H1 (cell line): ENCODE data around the gene CUEDC2. TPM values are rescaled to one million over a fixed set of nuclear protein-coding genes. Genes with fewer than 3 reads are reported as not detected.

Experiments
- CTCF ChIA-PET: fragments of 300-600 bp; sonication (Branson Sonifier 250); formaldehyde crosslinking; loops from one replicate; lab custom pipeline; 2021; ENCODE audit not compliant: partially characterized antibody; lab: Charles Lee
- POLR2A ChIA-PET: fragments of 300-600 bp; sonication (Branson Sonifier 250); formaldehyde crosslinking; loops from one replicate; lab custom pipeline; 2021; ENCODE audit warnings: inconsistent platforms; ENCODE audit not compliant: partially characterized antibody; lab: Charles Lee
- DNase-seq, 2 experiments: peaks; one replicate each; pipeline versions ENCODE4 v3.0.0 to v3.0.0-alpha.2; 2010 to 2022; ENCODE audit warnings: low spot score in 2 of 2, low read depth in 1 of 2, mixed read lengths in 1 of 2
- FAIRE-seq: peaks from 2 replicates; lab custom pipeline; 2011; peaks lifted over from hg19 to GRCh38; lab: Jason Lieb, UNC
- H2AFZ ChIP-seq: 2 replicates; pipeline ENCODE4 v1.8.1; 2012; ENCODE audit warnings: low read length, inconsistent platforms
- H2AK5ac ChIP-seq: 2 replicates; pipeline ENCODE4 v1.6.1; 2013; ENCODE audit warnings: low read depth, low read length
- H2BK120ac ChIP-seq: replicated peaks from 2 replicates; pipeline ENCODE3; 2013; ENCODE audit warnings: low read depth, low read length, inconsistent platforms
- H2BK12ac ChIP-seq: 2 replicates; pipeline ENCODE4 v1.6.1; 2013; ENCODE audit warnings: low read depth, low read length
- H2BK15ac ChIP-seq: 2 replicates; pipeline ENCODE4 v1.6.1; 2013; ENCODE audit warnings: low read length
- H2BK20ac ChIP-seq: 2 replicates; pipeline ENCODE4 v1.6.1; 2013; ENCODE audit warnings: low read length
- H2BK5ac ChIP-seq: 2 replicates; pipeline ENCODE4 v1.6.1; 2013; ENCODE audit warnings: low read depth, low read length
- H3K14ac ChIP-seq: 2 replicates; pipeline ENCODE4 v1.6.1; 2013; ENCODE audit warnings: inconsistent platforms; ENCODE audit not compliant: insufficient read length
- H3K18ac ChIP-seq: 2 replicates; pipeline ENCODE4 v1.6.1; 2013; ENCODE audit warnings: low read length; ENCODE audit errors: extremely low read depth
- H3K23ac ChIP-seq: 2 replicates; pipeline ENCODE4 v1.6.1; 2013; ENCODE audit warnings: inconsistent platforms; ENCODE audit not compliant: insufficient read length
- H3K23me2 ChIP-seq: 2 replicates; pipeline ENCODE4 v1.6.1; 2013; ENCODE audit warnings: low read depth, low read length
- H3K27ac ChIP-seq: 2 replicates; pipeline ENCODE4 v1.6.1; 2011; ENCODE audit warnings: low read depth, low read length, inconsistent platforms
- H3K27me3 ChIP-seq, 4 experiments: replicated peaks in 1 of 4; 1 replicate in 1 of 4; 2 replicates in 3 of 4; pipeline versions ENCODE4 v1.6.1 to v1.8.1; 2011 to 2013; ENCODE audit warnings: low read length in 3 of 4, mild to moderate bottlenecking in 3 of 4, inconsistent platforms in 2 of 4, mixed read lengths in 2 of 4, moderate library complexity in 1 of 4; ENCODE audit not compliant: control insufficient read depth in 3 of 4, insufficient read depth in 3 of 4; ENCODE audit errors: extremely low read depth in 1 of 4
- H3K36me3 ChIP-seq, 4 experiments: 2 replicates each; pipeline versions ENCODE4 v1.6.1 to v1.8.1; 2011 to 2013; ENCODE audit warnings: mild to moderate bottlenecking in 4 of 4, low read length in 3 of 4, moderate library complexity in 2 of 4, control low read depth in 1 of 4, inconsistent platforms in 1 of 4; ENCODE audit not compliant: insufficient read depth in 4 of 4, control insufficient read depth in 2 of 4
- H3K4ac ChIP-seq: replicated peaks from 2 replicates; pipeline ENCODE3; 2013; ENCODE audit warnings: low read length, low read depth, mixed read lengths, inconsistent platforms; ENCODE audit not compliant: insufficient read length
- H3K4me1 ChIP-seq, 4 experiments: replicated peaks in 1 of 4; 1 replicate in 1 of 4; 2 replicates in 3 of 4; pipeline versions ENCODE4 v1.6.1 to v1.8.1; 2011 to 2013; ENCODE audit warnings: low read length in 3 of 4, inconsistent platforms in 2 of 4, mixed read lengths in 1 of 4; ENCODE audit not compliant: insufficient read depth in 4 of 4, control insufficient read depth in 3 of 4
- H3K4me2 ChIP-seq, 2 experiments: 2 replicates each; pipeline versions ENCODE4 v1.6.1 to v1.8.1; 2011 to 2013; ENCODE audit warnings: low read depth in 2 of 2, low read length in 2 of 2, control low read depth in 1 of 2, inconsistent platforms in 1 of 2, mild to moderate bottlenecking in 1 of 2; ENCODE audit not compliant: insufficient read depth in 1 of 2
- H3K4me3 ChIP-seq, 4 experiments: fragments of 200-600, 300-600 bp in 1 of 4; sonication (generic), shearing (Covaris generic), sonication (Bioruptor Twin) in 1 of 4; 2 replicates each; pipeline versions ENCODE4 v1.5.1 to v1.8.1; 2011 to 2016; ENCODE audit warnings: low read length in 4 of 4, low read depth in 3 of 4, control low read depth in 2 of 4, inconsistent platforms in 2 of 4, mild to moderate bottlenecking in 2 of 4, mixed read lengths in 1 of 4, moderate library complexity in 1 of 4; ENCODE audit not compliant: insufficient read depth in 2 of 4; ENCODE audit errors: extremely low read depth in 1 of 4
- H3K56ac ChIP-seq: replicated peaks from 2 replicates; pipeline ENCODE3; 2013; ENCODE audit warnings: low read depth, mild to moderate bottlenecking, mixed read lengths, low read length, inconsistent platforms; ENCODE audit not compliant: insufficient read length
- H3K79me1 ChIP-seq: 2 replicates; pipeline ENCODE4 v1.6.1; 2013; ENCODE audit warnings: low read depth, low read length, control low read depth
- H3K79me2 ChIP-seq, 2 experiments: 2 replicates each; pipeline versions ENCODE4 v1.6.1 to v1.8.1; 2012 to 2013; ENCODE audit warnings: low read length in 2 of 2, mild to moderate bottlenecking in 2 of 2, inconsistent platforms in 1 of 2; ENCODE audit not compliant: insufficient read depth in 2 of 2, control insufficient read depth in 1 of 2
- H3K9ac ChIP-seq, 4 experiments: replicated peaks in 1 of 4; 1 replicate in 1 of 4; 2 replicates in 3 of 4; pipeline versions ENCODE4 v1.6.1 to v1.8.1; 2011 to 2013; ENCODE audit warnings: low read depth in 3 of 4, low read length in 3 of 4, control low read depth in 2 of 4, mild to moderate bottlenecking in 2 of 4, moderate library complexity in 2 of 4, inconsistent platforms in 1 of 4; ENCODE audit errors: extremely low read depth in 1 of 4
- H3K9me3 ChIP-seq, 2 experiments: 2 replicates each; pipeline versions ENCODE4 v1.6.1 to v1.8.1; 2012 to 2013; ENCODE audit warnings: mild to moderate bottlenecking in 2 of 2, moderate library complexity in 2 of 2, control low read depth in 1 of 2, inconsistent platforms in 1 of 2, low read depth in 1 of 2, low read length in 1 of 2, mixed read lengths in 1 of 2; ENCODE audit not compliant: insufficient read depth in 2 of 2
- H4K20me1 ChIP-seq, 2 experiments: replicated peaks in 1 of 2; 2 replicates each; pipeline versions ENCODE3 to v1.8.1; 2011 to 2013; ENCODE audit warnings: inconsistent platforms in 2 of 2, low read length in 2 of 2, mild to moderate bottlenecking in 1 of 2; ENCODE audit not compliant: insufficient read depth in 2 of 2, control insufficient read depth in 1 of 2
- H4K5ac ChIP-seq: 2 replicates; pipeline ENCODE4 v1.6.1; 2013; ENCODE audit warnings: low read length, low read depth, mixed read lengths, inconsistent platforms; ENCODE audit not compliant: insufficient read length
- H4K8ac ChIP-seq: 2 replicates; pipeline ENCODE4 v1.8.0; 2013; ENCODE audit warnings: mild to moderate bottlenecking, moderate library complexity, low read length, inconsistent platforms; ENCODE audit not compliant: insufficient read depth; ENCODE audit errors: extremely low read depth
- H4K91ac ChIP-seq: replicated peaks from 2 replicates; pipeline ENCODE3; 2013; ENCODE audit warnings: low read length, mixed read lengths, inconsistent platforms; ENCODE audit not compliant: insufficient read length
- CBX8 ChIP-seq: fragments of 300-800, 300-1000 bp; sonication (generic); IDR thresholded peaks from 2 replicates; pipeline ENCODE4 v1.7.1; 2016; ENCODE audit warnings: low read depth, low read length, borderline replicate concordance
- CHD2 ChIP-seq: IDR thresholded peaks from 2 replicates; pipeline ENCODE4 v1.6.1; 2012; ENCODE audit warnings: low read length, improper control_type of control experiment
- CTBP2 ChIP-seq: IDR thresholded peaks from 2 replicates; pipeline ENCODE4 v1.7.0; 2011; ENCODE audit warnings: borderline replicate concordance, mild to moderate bottlenecking, moderate library complexity, mixed read lengths, low read length; ENCODE audit not compliant: insufficient read depth, insufficient read length
- POLR2A ChIP-seq, 2 experiments: IDR thresholded peaks; 1 replicate in 1 of 2; 2 replicates in 1 of 2; pipeline ENCODE4 v1.6.1; 2011; ENCODE audit warnings: low read depth in 2 of 2, low read length in 2 of 2, mild to moderate bottlenecking in 2 of 2; ENCODE audit errors: control extremely low read depth in 1 of 2
- RNF2 ChIP-seq: fragments of 200-900, 300-1000 bp; sonication (generic); IDR thresholded peaks from 2 replicates; pipeline ENCODE4 v1.7.1; 2016; ENCODE audit warnings: borderline replicate concordance, low read depth, mild to moderate bottlenecking, antibody characterized with exemption, low read length; ENCODE audit not compliant: poor library complexity, severe bottlenecking; ENCODE audit errors: missing control alignments
- SP4 ChIP-seq: IDR thresholded peaks from 2 replicates; pipeline ENCODE4 v1.6.1; 2012; ENCODE audit warnings: low read length, inconsistent platforms
- WGBS, 2 experiments: shearing (Covaris generic) in 1 of 2; methylation state at CpG; one replicate each; pipeline versions ENCODE4 v1.1.6 to v1.1.7; 2013 to 2015; ENCODE audit warnings: low lambda C conversion rate in 2 of 2, mixed read lengths in 2 of 2, inconsistent platforms in 1 of 2, low coverage in 1 of 2, missing lambda C conversion rate in 1 of 2; ENCODE audit not compliant: insufficient replicate concordance in 2 of 2, insufficient coverage in 1 of 2, insufficient read length in 1 of 2; ENCODE audit errors: extremely low coverage in 1 of 2, missing lambda C conversion rate in 1 of 2; 5-methylcytosine and 5-hydroxymethylcytosine counted together
- polyA plus RNA-seq, 7 experiments: library from polyadenylated mRNA; depleted of rRNA in 3 of 7; stranded (reverse) in 5 of 7; unstranded in 2 of 7; fragments of >200 nt in 5 of 7; fragments of 200-250 nt in 2 of 7; gene quantifications; 1 replicate in 5 of 7; 2 replicates in 1 of 7; 4 replicates in 1 of 7; pipeline versions ENCODE4 v1.2.1 to v1.2.3, GENCODE V29; 2011 to 2013; ENCODE audit warnings: missing spikeins in 2 of 7, mixed read lengths in 2 of 7
- total RNA-seq: library from RNA; stranded (reverse); fragmentation: NEBNext Ultra II Directional; extraction: Animal tissue kit (Norgen Biotek cat#: 25700); gene quantifications from 2 replicates; pipeline ENCODE4 v1.2.1, GENCODE V29; 2021

Gene CUEDC2
- total and polyA plus RNA-seq, 2 of the 8 experiments (the other 6 are each of a cell fraction or from before 2014, with no cell fraction given): 41.7 to 55.2 TPM

GRCh38 chr10:102424916-102425315, 7.5 kb downstream of the CUEDC2 start:
- 86% methylated on average over 6 of the region's 6 CpGs; no CpG with 5 or more reads in 1 of the 2 experiments for WGBS, 2 experiments
- H3K9ac ChIP-seq: no peak overlapping the region
- no peaks in the 10 kb centered on the region for H3K79me2 ChIP-seq
- H3K56ac ChIP-seq: no peak overlapping the region
- no peak overlapping the region for H3K4me2 ChIP-seq
- no peak overlapping the region for H3K23ac ChIP-seq
- ChIA-PET POLR2A (interaction anchor here (1.6 to 7.9 kb wide), 4 partner anchors 22 to 54 kb away, joined by 3 to 54 read pairs (median 8); partner anchors contain the start of gene C10orf95), CTCF (interaction anchor here (0.6 to 9.5 kb wide), 17 partner anchors 9 to 314 kb away, joined by 3 to 78 read pairs (median 6); no protein-coding TSS in a partner anchor)
- FAIRE-seq: no peak
- H3K9me3 ChIP-seq: no peaks in the 10 kb centered on the region
- no peak overlapping the region for H2AK5ac ChIP-seq
- H3K4ac ChIP-seq: no peak overlapping the region
- H2BK15ac ChIP-seq: no peak overlapping the region
- H2AFZ ChIP-seq: no peak overlapping the region
- H2BK5ac ChIP-seq: no peak overlapping the region
- H2BK12ac ChIP-seq: no peak overlapping the region
- no peak for DNase-seq
- H4K20me1 ChIP-seq: peaks cover 5 to 9% of the 10 kb centered on the region in 2 experiments
- H3K18ac ChIP-seq: no peak overlapping the region
- H3K79me1 ChIP-seq: no peaks in the 10 kb centered on the region
- no peak overlapping the region for H3K14ac ChIP-seq
- H4K5ac ChIP-seq: no peak overlapping the region
- H3K27me3 ChIP-seq: no peaks in the 10 kb centered on the region
- H3K4me3 ChIP-seq: no peak overlapping the region
- H3K23me2 ChIP-seq: peaks cover 17% of the 10 kb centered on the region
- H4K8ac ChIP-seq: no peak overlapping the region
- no peak overlapping the region for H2BK120ac ChIP-seq
- no peak overlapping the region for H3K27ac ChIP-seq
- no peak overlapping the region for H4K91ac ChIP-seq
- H3K36me3 ChIP-seq: 0 out of 8 replicates have a peak, but pooled peaks cover 0 to 3% (median 0%) of the 10 kb centered on the region in 4 experiments
- peaks cover 0 to 15% (median 5%) of the 10 kb centered on the region in 4 experiments; a peak in 4 of 7 replicates for H3K4me1 ChIP-seq
- H2BK20ac ChIP-seq: no peak overlapping the region
- TF ChIP-seq CTBP2 (no peak), RNF2 (no peak), SP4 (no peak), CHD2 (no peak), CBX8 (no peak), POLR2A (IDR thresholded peaks at IDR 0.05; ENCODE audit: control extremely low read depth in 1 of 2, low read depth in 2 of 2, low read length in 2 of 2) (no peak)
